Hepatocyte (in vitro differentiated cells): ENCODE measurements around the gene MAP3K3.

Source experiments
- EZH2 ChIP-seq: fragments of 200-600 bp; sonication (generic); IDR thresholded peaks from 2 replicates; pipeline ENCODE4 v1.6.1; 2016; ENCODE audit warnings: antibody characterized with exemption, mild to moderate bottlenecking, borderline replicate concordance
- EZH2phosphoT487 ChIP-seq: fragments of 200-600 bp; sonication (generic); IDR thresholded peaks from one replicate; pipeline ENCODE4 v1.6.1; 2018; ENCODE audit warnings: antibody characterized with exemption, mild to moderate bottlenecking, low read depth, moderate library complexity; ENCODE audit not compliant: unreplicated experiment, severe bottlenecking
- TF ChIP-seq, protein P1 (sequence below): fragments of 200-600 bp; sonication (generic); IDR thresholded peaks from 2 replicates; pipeline ENCODE4 v1.5.1; 2016; ENCODE audit warnings: antibody characterized with exemption, mild to moderate bottlenecking; ENCODE audit not compliant: poor library complexity

GRCh38 chr17:63682441-63682840, 60.2 kb downstream of the MAP3K3 start:
- TF ChIP-seq, protein P1, sequence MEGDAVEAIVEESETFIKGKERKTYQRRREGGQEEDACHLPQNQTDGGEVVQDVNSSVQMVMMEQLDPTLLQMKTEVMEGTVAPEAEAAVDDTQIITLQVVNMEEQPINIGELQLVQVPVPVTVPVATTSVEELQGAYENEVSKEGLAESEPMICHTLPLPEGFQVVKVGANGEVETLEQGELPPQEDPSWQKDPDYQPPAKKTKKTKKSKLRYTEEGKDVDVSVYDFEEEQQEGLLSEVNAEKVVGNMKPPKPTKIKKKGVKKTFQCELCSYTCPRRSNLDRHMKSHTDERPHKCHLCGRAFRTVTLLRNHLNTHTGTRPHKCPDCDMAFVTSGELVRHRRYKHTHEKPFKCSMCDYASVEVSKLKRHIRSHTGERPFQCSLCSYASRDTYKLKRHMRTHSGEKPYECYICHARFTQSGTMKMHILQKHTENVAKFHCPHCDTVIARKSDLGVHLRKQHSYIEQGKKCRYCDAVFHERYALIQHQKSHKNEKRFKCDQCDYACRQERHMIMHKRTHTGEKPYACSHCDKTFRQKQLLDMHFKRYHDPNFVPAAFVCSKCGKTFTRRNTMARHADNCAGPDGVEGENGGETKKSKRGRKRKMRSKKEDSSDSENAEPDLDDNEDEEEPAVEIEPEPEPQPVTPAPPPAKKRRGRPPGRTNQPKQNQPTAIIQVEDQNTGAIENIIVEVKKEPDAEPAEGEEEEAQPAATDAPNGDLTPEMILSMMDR = no peak
- TF ChIP-seq EZH2 (no peak), EZH2phosphoT487 (no peak)
